C1 segment of cervical spinal cord (tissue), 14 donors: ENCODE results near the gene TBC1D5.
A peak's percentile ranks its signal among the peaks of the same experiment; 100 is the strongest.
"Not testable (repeated sequence)": the region's sequence is repeated elsewhere in the genome, so short reads cannot be mapped to it uniquely, and the experiment has no call there.

Experiments
- DNase-seq, 14 donors: peaks; one replicate each; lab custom pipeline; 2025; lab: John Stamatoyannopoulos, UW

Gene TBC1D5, protein sequence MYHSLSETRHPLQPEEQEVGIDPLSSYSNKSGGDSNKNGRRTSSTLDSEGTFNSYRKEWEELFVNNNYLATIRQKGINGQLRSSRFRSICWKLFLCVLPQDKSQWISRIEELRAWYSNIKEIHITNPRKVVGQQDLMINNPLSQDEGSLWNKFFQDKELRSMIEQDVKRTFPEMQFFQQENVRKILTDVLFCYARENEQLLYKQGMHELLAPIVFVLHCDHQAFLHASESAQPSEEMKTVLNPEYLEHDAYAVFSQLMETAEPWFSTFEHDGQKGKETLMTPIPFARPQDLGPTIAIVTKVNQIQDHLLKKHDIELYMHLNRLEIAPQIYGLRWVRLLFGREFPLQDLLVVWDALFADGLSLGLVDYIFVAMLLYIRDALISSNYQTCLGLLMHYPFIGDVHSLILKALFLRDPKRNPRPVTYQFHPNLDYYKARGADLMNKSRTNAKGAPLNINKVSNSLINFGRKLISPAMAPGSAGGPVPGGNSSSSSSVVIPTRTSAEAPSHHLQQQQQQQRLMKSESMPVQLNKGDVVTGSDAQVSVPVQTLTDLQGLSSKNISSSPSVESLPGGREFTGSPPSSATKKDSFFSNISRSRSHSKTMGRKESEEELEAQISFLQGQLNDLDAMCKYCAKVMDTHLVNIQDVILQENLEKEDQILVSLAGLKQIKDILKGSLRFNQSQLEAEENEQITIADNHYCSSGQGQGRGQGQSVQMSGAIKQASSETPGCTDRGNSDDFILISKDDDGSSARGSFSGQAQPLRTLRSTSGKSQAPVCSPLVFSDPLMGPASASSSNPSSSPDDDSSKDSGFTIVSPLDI

DNA sequence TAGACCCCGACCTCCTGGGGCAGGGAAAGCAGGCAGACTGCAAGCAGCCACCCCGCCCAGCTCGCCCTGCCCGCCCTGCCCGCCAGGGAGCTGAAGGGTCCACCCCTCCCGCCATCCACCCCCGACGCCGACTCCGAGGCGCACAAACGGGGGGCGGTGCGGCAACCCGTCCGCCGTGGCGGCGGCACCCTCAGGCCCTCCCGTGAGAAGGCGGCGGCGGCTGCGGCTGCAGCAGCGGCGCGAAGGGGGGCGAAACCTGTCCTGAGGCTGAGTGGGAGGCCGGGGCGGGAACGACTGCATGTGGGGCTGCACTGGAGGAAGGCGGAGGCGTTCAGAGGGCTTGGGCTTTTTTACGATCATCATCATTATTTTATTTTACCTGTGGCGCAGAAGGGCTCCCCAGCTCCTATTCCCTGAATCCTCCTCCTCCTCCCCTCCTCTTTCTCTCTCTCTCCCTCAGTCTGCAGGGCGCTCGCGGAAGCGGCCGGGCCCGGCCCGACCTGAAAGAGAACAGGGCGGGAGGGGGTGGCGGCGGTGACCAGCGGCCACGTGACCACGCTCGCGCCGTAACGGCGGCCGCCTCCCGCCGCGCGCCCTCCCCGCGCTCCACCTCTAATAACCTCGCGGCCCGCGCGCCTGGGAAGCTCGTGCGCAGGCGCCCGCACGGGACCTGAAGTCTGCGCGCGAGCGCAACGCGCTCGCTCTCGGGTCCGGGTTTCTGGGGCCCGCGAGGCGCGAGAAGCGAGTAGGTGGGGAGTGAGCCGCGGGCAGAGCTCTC lies at the start of gene TBC1D5:
Gene TBC1D5 (minus strand): TSS at position 530 of the 778 bp plus-strand sequence. CDS start 234,061 bp downstream, outside the sequence.
- peak; percentile 91 to 99 (median 95) for DNase-seq

DNA sequence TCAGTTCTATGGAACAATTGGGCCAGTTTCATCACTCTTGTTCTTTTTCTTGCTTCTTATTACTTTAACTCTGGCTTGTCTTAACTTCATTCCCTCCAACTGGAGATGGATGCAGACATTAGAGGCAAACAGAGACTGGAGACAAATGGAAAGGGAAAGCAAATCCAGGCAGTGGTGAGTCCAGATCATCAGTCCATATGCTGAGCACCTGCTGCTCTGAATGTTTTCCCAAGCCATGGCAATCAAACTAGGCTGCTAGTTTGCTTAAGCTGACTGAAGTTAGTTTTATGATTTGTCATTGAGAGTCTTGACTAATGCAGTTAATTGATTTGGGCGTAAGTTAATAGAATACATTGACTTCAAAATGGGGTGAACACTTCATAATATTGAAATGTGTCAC lies 41.0 kb upstream of the TBC1D5 start:
- no peak for DNase-seq

DNA sequence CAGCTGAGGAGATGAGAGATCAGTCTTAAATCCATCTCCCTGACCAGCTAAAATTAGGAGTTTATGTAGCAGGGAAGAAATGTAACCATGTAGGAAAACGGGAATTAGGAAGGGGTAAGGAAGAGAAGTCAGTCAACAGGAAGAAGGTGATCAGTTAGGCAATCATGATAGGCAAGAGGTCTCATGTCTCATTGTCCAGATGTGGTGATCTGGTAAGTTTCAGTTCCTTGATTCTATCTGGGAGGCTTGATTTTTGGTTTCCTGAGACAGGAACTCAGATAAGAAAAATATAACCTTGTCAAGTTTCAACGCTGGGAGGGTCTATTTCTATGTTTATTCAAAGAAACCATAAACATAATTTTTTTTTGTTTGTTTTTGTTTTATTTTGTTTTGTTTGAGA lies 40.3 kb upstream of the TBC1D5 start:
- DNase-seq: no peak

DNA sequence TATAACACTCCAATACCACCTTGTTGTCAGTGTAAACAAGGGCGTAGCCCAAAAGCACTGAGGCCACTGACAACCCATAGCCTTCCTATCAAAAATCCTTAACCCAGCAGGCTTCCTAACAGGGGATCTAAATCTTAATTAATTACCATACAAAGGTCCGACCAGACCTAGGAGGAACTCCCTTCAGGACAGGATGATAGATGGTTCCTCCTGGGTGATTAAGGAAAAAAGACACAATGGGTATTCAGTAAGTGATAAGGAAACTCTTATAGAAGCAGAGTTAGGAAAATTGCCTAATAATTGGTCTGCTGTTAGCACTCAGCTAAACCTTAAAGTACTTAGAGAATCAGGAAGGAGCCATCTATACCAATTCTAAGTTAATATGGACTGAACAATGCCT lies 37.9 kb upstream of the TBC1D5 start:
- DNase-seq: not testable (repeated sequence)

DNA sequence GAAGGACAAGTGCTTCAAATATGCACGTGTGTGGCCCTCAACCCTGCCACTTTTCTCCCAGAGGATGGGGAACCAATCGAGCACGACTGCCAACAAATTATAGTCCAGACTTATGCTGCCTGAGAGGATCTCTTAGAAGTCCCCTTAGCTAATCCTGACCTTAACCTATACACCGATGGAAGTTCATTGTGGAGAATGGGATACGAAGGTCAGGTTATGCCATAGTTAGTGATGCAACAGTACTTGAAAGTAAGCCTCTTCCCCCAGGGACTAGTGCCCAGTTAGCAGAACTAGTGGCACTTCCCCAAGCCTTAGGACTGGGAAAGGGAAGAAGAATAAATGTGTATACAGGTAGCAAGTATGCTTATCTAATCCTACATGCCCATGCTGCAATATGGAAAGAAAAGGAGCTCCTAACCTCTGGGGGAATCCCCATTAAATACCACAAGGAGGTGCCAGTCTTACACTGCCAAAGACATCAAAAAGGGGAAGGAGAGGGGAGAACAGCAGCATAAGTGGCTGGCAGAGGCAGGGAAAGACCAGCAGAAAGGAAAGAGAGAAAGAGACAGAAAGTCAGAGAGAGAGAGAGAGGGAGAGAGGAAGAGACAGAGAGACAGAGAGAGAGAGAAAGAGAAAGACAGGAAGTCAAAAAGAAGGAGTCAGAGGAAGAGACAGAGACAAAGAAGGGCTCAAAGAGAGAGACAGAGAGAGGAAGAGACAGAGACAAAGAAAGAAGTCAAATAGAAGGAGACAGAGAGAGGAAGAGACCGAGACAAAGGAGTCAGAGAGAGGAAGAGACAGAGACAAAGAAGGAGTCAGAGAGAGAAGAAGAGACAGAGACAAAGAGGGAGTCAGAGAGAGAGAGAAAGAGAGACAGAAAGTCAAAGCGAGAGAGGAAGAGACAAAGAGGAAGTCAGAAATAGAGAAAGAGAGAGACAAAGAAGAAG lies 37.1 kb upstream of the TBC1D5 start:
- not testable (repeated sequence) for DNase-seq

- DNase-seq: not testable (repeated sequence)
These were observed 34.9 kb upstream of the TBC1D5 start for GRCh38 chr3:17777326-17777725.

DNA sequence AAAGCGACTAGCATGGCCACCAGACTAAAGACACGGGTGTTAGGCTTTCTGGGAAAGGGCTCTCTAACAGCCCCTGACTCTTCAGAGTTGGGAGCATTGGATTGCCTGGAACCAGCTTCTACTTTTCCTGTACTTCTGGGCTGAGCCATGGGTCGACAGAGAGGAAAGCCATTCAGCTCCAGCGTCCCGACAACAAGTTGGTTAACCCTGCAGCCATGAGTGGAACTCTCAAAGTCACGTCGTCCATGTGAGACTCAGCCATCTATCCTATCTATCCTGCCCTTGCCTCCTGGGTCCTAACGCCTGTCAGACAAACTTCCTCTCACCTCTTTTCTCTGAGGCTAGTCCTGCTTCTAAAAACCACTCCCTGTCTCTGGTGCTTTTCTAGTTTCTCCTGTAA lies 32.6 kb upstream of the TBC1D5 start:
- no peak for DNase-seq

GRCh38 chr3:17774180-17774910 lies 31.9 kb upstream of the TBC1D5 start:
- not testable (repeated sequence) for DNase-seq

- no peak for DNase-seq
These were observed 30.1 kb upstream of the TBC1D5 start for GRCh38 chr3:17772556-17772955.

- no peak for DNase-seq
These were observed 29.0 kb upstream of the TBC1D5 start for GRCh38 chr3:17771177-17772017.

DNA sequence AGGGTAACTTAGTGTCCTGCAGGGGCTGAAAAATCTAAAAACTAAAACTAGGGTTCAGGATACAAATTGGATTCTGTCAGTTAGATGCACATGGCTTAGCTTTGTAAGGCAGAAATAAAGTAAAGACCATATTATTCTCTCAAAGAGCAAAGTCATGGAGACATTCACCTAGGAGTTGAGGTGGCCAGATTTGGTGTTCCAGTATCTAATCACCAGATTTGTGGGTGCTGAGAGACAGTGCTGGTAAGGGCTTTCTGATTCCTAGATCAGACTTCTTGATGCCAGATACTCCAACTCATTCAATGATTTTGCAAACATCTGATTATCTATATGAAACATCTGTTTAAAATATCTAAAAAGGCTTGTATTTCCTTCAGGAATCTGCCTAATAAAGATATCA lies 28.3 kb upstream of the TBC1D5 start:
- no peak for DNase-seq

- DNase-seq: no peak
These were observed 23.5 kb upstream of the TBC1D5 start for GRCh38 chr3:17765819-17766472.

GRCh38 chr3:17761563-17761962 lies 19.1 kb upstream of the TBC1D5 start:
- DNase-seq: no peak

GRCh38 chr3:17759901-17760300 lies 17.5 kb upstream of the TBC1D5 start:
- DNase-seq: no peak

DNA sequence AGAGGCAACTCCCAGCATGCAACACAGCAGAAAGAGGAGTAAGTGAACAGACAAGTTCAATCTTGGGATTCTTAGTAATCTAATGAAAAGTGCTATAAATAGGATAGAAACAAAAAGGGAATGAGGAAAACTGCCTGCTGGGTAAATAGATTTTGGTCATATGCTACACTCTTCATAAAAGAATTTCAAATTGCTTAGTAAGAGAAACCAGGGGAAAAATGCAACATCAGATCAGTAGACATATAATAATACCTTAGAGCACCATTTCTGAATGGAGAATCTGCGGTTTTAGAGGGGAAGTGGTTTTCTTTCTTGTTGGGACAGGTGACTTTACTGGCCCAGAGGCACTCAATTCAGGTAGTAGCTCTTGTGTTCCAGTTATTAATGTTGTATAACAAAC lies 13.4 kb upstream of the TBC1D5 start:
- DNase-seq: no peak

- no peak for DNase-seq
These were observed 11.2 kb upstream of the TBC1D5 start for GRCh38 chr3:17753632-17753992.

- DNase-seq: no peak
These were observed 10.6 kb upstream of the TBC1D5 start for GRCh38 chr3:17752876-17753631.

DNA sequence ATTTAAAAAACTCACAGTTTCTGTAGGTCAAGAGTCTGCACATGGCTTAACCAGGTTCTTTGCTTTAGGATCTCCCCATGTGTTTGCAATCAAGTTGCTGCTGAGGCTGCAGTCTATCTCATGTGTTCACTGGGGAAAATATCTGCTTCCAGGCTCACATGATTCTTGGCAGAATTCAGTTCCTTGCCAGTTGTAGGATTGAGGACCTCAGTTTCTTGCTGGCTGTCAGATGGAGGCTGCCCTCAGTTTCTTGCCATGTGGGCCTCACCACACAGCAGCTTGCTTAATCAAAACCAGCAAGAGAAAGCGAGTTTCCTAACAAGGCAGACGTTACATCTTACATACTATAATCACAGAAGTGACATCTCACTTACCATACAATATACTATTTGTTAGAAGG lies 10.0 kb upstream of the TBC1D5 start:
- DNase-seq: no peak
